ENCODE results near the gene BCL7A.

GRCh38 chr12:122013136-122013535 lies 8.5 kb upstream of the BCL7A start:
- TF ChIP-seq CTCF (IDR thresholded peaks at IDR 0.05; ENCODE audit: poor library complexity) (no peak), EZH2phosphoT487 (IDR thresholded peaks at IDR 0.05; ENCODE audit: low read depth, severe bottlenecking, unreplicated experiment) (no peak), EZH2 (IDR thresholded peaks at IDR 0.05; ENCODE audit: borderline replicate concordance) (no peak)

Measured in hepatocyte (in vitro differentiated cells).